AG04450 (cell line): ENCODE data around the gene HECW1. TPM values are rescaled to one million over a fixed set of nuclear protein-coding genes. Genes with fewer than 3 reads are reported as not detected.

Experiments
- CTCF ChIA-PET: fragments of 300-600, 350-600 bp; formaldehyde crosslinking; extraction: SDS; loops from one replicate; lab custom pipeline; 2022; ENCODE audit warnings: antibody characterized with exemption, inconsistent platforms; lab: Charles Lee
- POLR2A ChIA-PET: fragments of 350-600 bp; formaldehyde crosslinking; extraction: SDS; loops from one replicate; lab custom pipeline; 2021; ENCODE audit warnings: antibody characterized with exemption, inconsistent platforms; lab: Yijun Ruan, JAX
- DNase-seq: peaks from one replicate; pipeline ENCODE4 v3.0.0-alpha.2; 2011; ENCODE audit warnings: low read depth, low spot score
- H3K27ac ChIP-seq: one replicate; pipeline ENCODE4 v1.5.1; 2012; ENCODE audit warnings: low read depth, low read length, control low read depth
- H3K27me3 ChIP-seq: one replicate; pipeline ENCODE4 v1.6.0; 2012; ENCODE audit warnings: low read length; ENCODE audit not compliant: control insufficient read depth, insufficient read depth
- H3K4me3 ChIP-seq: 2 replicates; pipeline ENCODE4 v1.5.1; 2011; ENCODE audit warnings: mild to moderate bottlenecking, low read depth, low read length, control low read depth
- H3K9me3 ChIP-seq: 2 replicates; pipeline ENCODE4 v1.5.1; 2012; ENCODE audit warnings: low read length; ENCODE audit not compliant: control insufficient read depth, insufficient read depth
- CTCF ChIP-seq: IDR thresholded peaks from 2 replicates; pipeline ENCODE4 v1.5.1; 2011; ENCODE audit warnings: low read depth, low read length, control low read depth, inconsistent platforms
- polyA plus RNA-seq: library from polyadenylated mRNA; depleted of rRNA; stranded (reverse); fragments of >200 nt; gene quantifications from 2 replicates; pipeline ENCODE4 v1.2.3, GENCODE V29; 2011

HECW1 gene
- polyA plus RNA-seq, 1 experiment = 2.6 TPM

DNA sequence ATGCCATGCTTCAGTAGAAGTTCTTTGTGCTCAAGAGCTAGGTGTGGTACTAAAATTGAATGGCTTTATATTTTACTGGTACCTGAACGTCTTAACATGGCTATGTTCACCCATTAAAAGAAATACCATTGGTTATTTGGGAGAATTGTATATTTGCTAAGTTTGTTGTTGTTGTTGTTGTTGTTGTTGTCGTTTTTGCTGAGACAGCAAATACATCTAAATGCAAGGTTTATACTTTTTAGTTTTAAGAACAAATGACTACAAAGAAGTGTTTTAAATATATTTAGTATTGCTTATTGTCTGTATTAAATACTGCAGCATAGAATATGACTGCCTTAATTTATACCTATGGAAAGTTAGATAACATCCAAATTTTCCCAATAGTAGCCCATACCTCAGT is 66.9 kb downstream of the HECW1 start:
- Histone ChIP-seq H3K27ac (no peak overlapping the region), H3K27me3 (no peaks in the 10 kb centered on the region), H3K9me3 (no peaks in the 10 kb centered on the region), H3K4me3 (no peak overlapping the region)
- no peak for TF ChIP-seq CTCF
- CTCF ChIA-PET = interaction anchor here (0.9 kb wide), 1 partner anchor 19 kb away, joined by 3 read pairs; no protein-coding TSS in a partner anchor
- POLR2A ChIA-PET = no interaction called here
- no peak for DNase-seq

DNA sequence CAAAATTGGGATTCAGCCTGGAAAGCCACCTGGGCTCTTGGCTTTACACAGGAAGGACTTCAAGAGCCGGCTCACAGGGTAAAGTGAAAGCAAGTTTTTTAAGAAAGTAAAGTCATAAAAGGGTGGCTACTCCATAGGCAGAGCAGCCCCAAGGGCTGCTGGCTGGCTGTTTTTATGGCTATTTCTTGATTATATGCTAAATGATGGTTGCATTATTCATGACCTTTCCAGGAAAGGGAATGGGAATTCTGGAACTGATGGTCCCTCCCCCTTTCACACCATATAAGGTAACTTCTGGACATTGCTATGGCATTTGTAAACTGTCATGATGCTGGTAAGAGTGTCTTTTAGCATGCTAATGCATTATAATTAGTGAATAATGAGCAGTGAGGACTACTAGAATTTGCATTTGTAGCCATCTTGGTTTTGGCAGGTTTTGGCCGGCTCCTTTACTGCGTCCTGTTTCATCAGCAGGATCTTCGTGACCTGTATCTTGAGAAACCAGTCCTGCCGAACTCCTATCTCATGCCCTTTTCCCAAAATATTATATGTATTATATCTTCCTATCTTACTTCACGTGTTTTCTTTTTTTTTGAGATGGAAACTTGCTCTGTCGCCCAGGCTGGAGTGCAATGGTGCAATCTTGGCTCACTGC is 80.5 kb downstream of the HECW1 start:
- ChIA-PET CTCF (no interaction called here), POLR2A (no interaction called here)
- H3K27me3 ChIP-seq = no peaks in the 10 kb centered on the region
- no peak for TF ChIP-seq CTCF
- peaks cover 4% of the 10 kb centered on the region; the same call in 1 of the 2 replicates for H3K9me3 ChIP-seq
- H3K27ac ChIP-seq = no peak overlapping the region
- no peak for DNase-seq
- H3K4me3 ChIP-seq = no peak overlapping the region

DNA sequence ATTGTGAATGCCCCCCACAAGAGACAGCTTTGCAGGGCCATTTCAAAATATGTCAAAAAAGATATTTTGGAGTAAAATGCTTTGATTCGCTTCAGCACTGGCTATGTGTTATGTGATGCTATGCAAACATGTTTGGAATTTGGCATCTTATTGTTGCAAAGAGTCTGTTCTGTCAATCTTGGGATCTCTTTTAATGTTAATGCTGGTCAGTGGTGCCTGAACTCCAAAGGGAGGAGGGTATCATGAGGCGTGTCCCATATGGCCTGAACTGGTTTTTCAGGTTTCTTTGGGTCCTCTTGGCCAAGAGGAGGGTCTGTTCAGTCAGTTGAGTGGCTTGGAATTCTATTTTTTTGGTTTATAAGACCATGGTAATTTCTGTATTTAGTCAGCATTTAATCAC is 81.4 kb downstream of the HECW1 start:
- DNase-seq = no peak
- Histone ChIP-seq H3K9me3 (peaks cover 5% of the 10 kb centered on the region; the same call in 1 of the 2 replicates), H3K4me3 (no peak overlapping the region), H3K27ac (no peak overlapping the region), H3K27me3 (no peaks in the 10 kb centered on the region)
- ChIA-PET CTCF (no interaction called here), POLR2A (interaction anchor here (0.6 kb wide), 1 partner anchor 19 kb away, joined by 4 read pairs; no protein-coding TSS in a partner anchor)
- no peak for TF ChIP-seq CTCF

DNA sequence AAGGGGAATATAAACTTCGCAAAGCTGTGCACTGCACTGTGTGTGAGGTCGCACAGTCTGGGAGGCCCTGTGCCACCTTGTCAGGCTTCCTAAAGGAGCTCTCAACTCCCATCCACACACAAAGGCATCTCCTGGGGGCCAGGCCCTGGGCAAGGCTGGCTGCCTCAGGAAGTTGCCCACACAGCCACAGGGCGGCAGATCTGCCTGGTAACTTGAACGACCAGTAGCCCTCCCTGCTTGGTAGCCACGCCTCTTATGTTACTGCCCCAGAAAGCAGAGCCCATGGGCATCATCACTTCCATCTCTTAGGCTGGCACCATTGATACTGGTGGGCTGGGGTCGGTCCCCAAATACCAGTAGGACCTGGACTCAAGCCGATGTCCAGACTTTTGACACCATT is 82.8 kb downstream of the HECW1 start:
- no peak for TF ChIP-seq CTCF
- no peak overlapping the region for H3K4me3 ChIP-seq
- peaks cover 5% of the 10 kb centered on the region; the same call in 1 of the 2 replicates for H3K9me3 ChIP-seq
- no peak overlapping the region for H3K27ac ChIP-seq
- DNase-seq = no peak
- CTCF ChIA-PET = no interaction called here
- H3K27me3 ChIP-seq = no peaks in the 10 kb centered on the region
- POLR2A ChIA-PET = no interaction called here

- peaks cover 5% of the 10 kb centered on the region; the same call in 1 of the 2 replicates for H3K9me3 ChIP-seq
- no peak for TF ChIP-seq CTCF
- ChIA-PET POLR2A (no interaction called here), CTCF (no interaction called here)
- no peak overlapping the region for H3K4me3 ChIP-seq
- no peak overlapping the region for H3K27ac ChIP-seq
- DNase-seq = no peak
- H3K27me3 ChIP-seq = no peaks in the 10 kb centered on the region
Observed at GRCh38 chr7:43195768-43196167, 83.3 kb downstream of the HECW1 start.
